Measurements from ENCODE around the gene ZNF275. TPM values are rescaled to one million over a fixed set of nuclear protein-coding genes. Genes with fewer than 3 reads are reported as not detected.

ZNF275 gene
- total RNA-seq, 1 experiment from 2014 or later: 9.8 TPM

GRCh38 chrX:153380691-153381090 lies 46.7 kb downstream of the ZNF275 start:
- ChIA-PET CTCF (no interaction called here), POLR2A (no interaction called here)
- H3K4me1 ChIP-seq (ENCODE audit: control insufficient read depth in 1 of 2, insufficient read depth in 2 of 2, low read length in 2 of 2): no peaks in the 10 kb centered on the region

More at GRCh38 chrX:153380691-153381090, 46.7 kb downstream of the ZNF275 start:
- RAD21 ChIA-PET (ENCODE audit: low non-redundant PET in 1 of 2, low total read pairs in 2 of 2, uncharacterized antibody in 2 of 2, unreplicated experiment in 2 of 2): no interaction called here
- no peak for ATAC-seq
- Histone ChIP-seq H2AFZ (ENCODE audit: low read depth, low read length, poor library complexity, severe bottlenecking) (no peak overlapping the region), H3K9me3 (ENCODE audit: control insufficient read depth in 1 of 2, insufficient read depth in 1 of 2, low read depth in 1 of 2, low read length in 2 of 2) (no peaks in the 10 kb centered on the region), H3K9me2 (ENCODE audit: insufficient read depth) (no peaks in the 10 kb centered on the region), H3K27ac (ENCODE audit: low read depth, low read length) (no peak overlapping the region), H3K9ac (ENCODE audit: low read length) (no peak overlapping the region), H3K79me2 (ENCODE audit: insufficient read depth, low read length) (no peaks in the 10 kb centered on the region), H4K20me1 (ENCODE audit: insufficient read depth) (no peaks in the 10 kb centered on the region), H3K4me3 (replicated peaks in 1 of 2; ENCODE audit: low read depth in 1 of 2, low read length in 2 of 2) (no peak overlapping the region), H3K27me3 (ENCODE audit: insufficient read depth, low read length) (no peaks in the 10 kb centered on the region), H3K36me3 (ENCODE audit: control insufficient read depth in 1 of 2, insufficient read depth in 2 of 2, low read length in 2 of 2) (no peaks in the 10 kb centered on the region), H3K4me2 (ENCODE audit: low read length) (no peak overlapping the region)
- no TSS peak for BruUV-seq (replicated peaks)
- TF ChIP-seq FOSL1 (IDR thresholded peaks at IDR 0.05; ENCODE audit: low read depth): no peak
- TF ChIP-seq YY1 (IDR thresholded peaks at IDR 0.05; ENCODE audit: extremely low read depth, insufficient replicate concordance, low read depth, low read length): no peak
- no peak for TF ChIP-seq ZNF274 (IDR thresholded peaks at IDR 0.05; ENCODE audit: low read depth, low read length)
- no peak for TF ChIP-seq EZH2phosphoT487 (IDR thresholded peaks at IDR 0.05; ENCODE audit: borderline replicate concordance)
- no peak for TF ChIP-seq CTCF (IDR thresholded peaks at IDR 0.05 in 2 of 3, conservative IDR thresholded peaks at IDR 0.05 in 1 of 3; ENCODE audit: borderline replicate concordance in 1 of 3, insufficient read depth in 1 of 3, low read depth in 2 of 3, low read length in 2 of 3)
- TF ChIP-seq SP1 (IDR thresholded peaks at IDR 0.05; ENCODE audit: low read depth): no peak
- no peak for TF ChIP-seq REST (IDR thresholded peaks at IDR 0.05; ENCODE audit: low read depth)
- no peak for TF ChIP-seq EZH2 (IDR thresholded peaks at IDR 0.05)
- TF ChIP-seq RAD21 (IDR thresholded peaks at IDR 0.05; ENCODE audit: low read depth): no peak
- no peak for TF ChIP-seq TCF7L2 (IDR thresholded peaks at IDR 0.05; ENCODE audit: borderline replicate concordance, extremely low read depth, insufficient read depth, insufficient read length)
- TF ChIP-seq EGR1 (IDR thresholded peaks at IDR 0.05; ENCODE audit: low read depth): no peak
- no peak for TF ChIP-seq ZFX (IDR thresholded peaks at IDR 0.05)
- TF ChIP-seq MAX (IDR thresholded peaks at IDR 0.05): no peak
- TF ChIP-seq SIN3A (IDR thresholded peaks at IDR 0.05; ENCODE audit: low read depth): no peak
- intact Hi-C loops (cut with micrococcal nuclease): no loop called here
- DNase-seq (ENCODE audit: low read depth, low spot score): no peak

All from HCT116 (cell line).